Jurkat, Clone E6-1 (cell line): Measurements from ENCODE around the gene FCHO1. TPM values are rescaled to one million over a fixed set of nuclear protein-coding genes. Genes with fewer than 3 reads are reported as not detected.

Experiments
- DNase-seq: peaks from one replicate; pipeline ENCODE4 v3.0.0-alpha.2; 2011; ENCODE audit warnings: low read depth, low spot score
- H3K4me3 ChIP-seq: 2 replicates; pipeline ENCODE4 v1.5.1; 2011; ENCODE audit warnings: mild to moderate bottlenecking, low read length, control low read depth, moderate library complexity
- polyA plus RNA-seq: library from polyadenylated mRNA; unstranded; fragments of >200 nt; gene quantifications from one replicate; pipeline ENCODE4 v1.2.1, GENCODE V29; 2012; ENCODE audit warnings: missing spikeins; ENCODE audit not compliant: insufficient read length, insufficient read depth

The FCHO1 gene
- 50.0 TPM for polyA plus RNA-seq

GRCh38 chr19:17751103-17751911 is at the start of gene FCHO1:
FCHO1 (plus strand) TSS chr19:17751477; CDS start chr19:17755165, 3,688 bp downstream.
- peak; percentile 84 for DNase-seq
- H3K4me3 ChIP-seq = peak within 1 kb of the TSS; percentile 83

GRCh38 chr19:17703824-17704463 is 47.3 kb upstream of the FCHO1 start:
- no peak overlapping the region for H3K4me3 ChIP-seq
- no peak for DNase-seq

- DNase-seq = no peak
- no peak overlapping the region for H3K4me3 ChIP-seq
Observed at GRCh38 chr19:17706750-17707181, 44.5 kb upstream of the FCHO1 start.

GRCh38 chr19:17711851-17712250 is 39.4 kb upstream of the FCHO1 start:
- no peak overlapping the region for H3K4me3 ChIP-seq
- no peak for DNase-seq

GRCh38 chr19:17716309-17716929 is 34.9 kb upstream of the FCHO1 start:
- no peak overlapping the region for H3K4me3 ChIP-seq
- DNase-seq = no peak

GRCh38 chr19:17718550-17718946 is 32.7 kb upstream of the FCHO1 start:
- peak overlapping the region; percentile 79 for H3K4me3 ChIP-seq
- DNase-seq = no peak

- DNase-seq = peak; percentile 49
Observed at GRCh38 chr19:17718947-17719711, 32.1 kb upstream of the FCHO1 start, which contains the start of gene MAP1S. MAP1S (plus strand) TSS chr19:17719480; CDS start chr19:17719503, 23 bp downstream.

GRCh38 chr19:17719730-17720400 is 31.4 kb upstream of the FCHO1 start:
- H3K4me3 ChIP-seq = peak overlapping the region; percentile 79
- no peak for DNase-seq

More at GRCh38 chr19:17718947-17719711, 32.1 kb upstream of the FCHO1 start, which contains the start of gene MAP1S:
- peak within 1 kb of the TSS; percentile 79 for H3K4me3 ChIP-seq

- peak overlapping the region; percentile 79 for H3K4me3 ChIP-seq
- DNase-seq = no peak
Observed at GRCh38 chr19:17720440-17720839, 30.8 kb upstream of the FCHO1 start.

GRCh38 chr19:17721111-17721628 is 30.1 kb upstream of the FCHO1 start:
- H3K4me3 ChIP-seq = no peak overlapping the region
- DNase-seq = no peak

GRCh38 chr19:17721821-17722220 is 29.5 kb upstream of the FCHO1 start:
- DNase-seq = no peak
- no peak overlapping the region for H3K4me3 ChIP-seq

GRCh38 chr19:17722655-17723240 is 28.5 kb upstream of the FCHO1 start:
- no peak for DNase-seq
- H3K4me3 ChIP-seq = no peak overlapping the region

- DNase-seq = no peak
- no peak overlapping the region for H3K4me3 ChIP-seq
Observed at GRCh38 chr19:17724655-17725054, 26.6 kb upstream of the FCHO1 start.

GRCh38 chr19:17725422-17726078 is 25.7 kb upstream of the FCHO1 start:
- no peak for DNase-seq

GRCh38 chr19:17726136-17726741 is 25.0 kb upstream of the FCHO1 start:
- H3K4me3 ChIP-seq = no peak overlapping the region
- DNase-seq = no peak

More at GRCh38 chr19:17725422-17726078, 25.7 kb upstream of the FCHO1 start:
- H3K4me3 ChIP-seq = no peak overlapping the region

GRCh38 chr19:17726964-17727773 is 24.1 kb upstream of the FCHO1 start:
- H3K4me3 ChIP-seq = no peak overlapping the region
- DNase-seq = no peak
